8988T (cell line): ENCODE data around the gene RXFP4.

ENCODE experiments used
- DNase-seq: peaks from one replicate; pipeline ENCODE4 v3.0.0; 2011

RXFP4 gene

GRCh38 chr1:155931332-155932038 is 10.0 kb upstream of the RXFP4 start:
- no peak for DNase-seq

- no peak for DNase-seq
Measured at GRCh38 chr1:155932081-155932480, 9.4 kb upstream of the RXFP4 start.

GRCh38 chr1:155932487-155932886 is 9.0 kb upstream of the RXFP4 start:
- DNase-seq = no peak

GRCh38 chr1:155933591-155934096 is 7.8 kb upstream of the RXFP4 start:
- DNase-seq = no peak

- peak; percentile 59 for DNase-seq
Measured at GRCh38 chr1:155934097-155934935, 7.1 kb upstream of the RXFP4 start, which contains the start of gene KHDC4. KHDC4 (minus strand) TSS chr1:155934413; CDS start chr1:155934373, 40 bp downstream.

- DNase-seq = no peak
Measured at GRCh38 chr1:155934936-155935590, 6.4 kb upstream of the RXFP4 start.

- no peak for DNase-seq
Measured at GRCh38 chr1:155938220-155938627, 3.2 kb upstream of the RXFP4 start.

GRCh38 chr1:155940482-155940992 is 901 bp upstream of the RXFP4 start:
- DNase-seq = no peak

GRCh38 chr1:155941845-155942531 is 550 bp downstream of the RXFP4 start:
- DNase-seq = no peak

- DNase-seq = no peak
Measured at GRCh38 chr1:155942578-155943141, 1.2 kb downstream of the RXFP4 start.

GRCh38 chr1:155944444-155944799 is 3.0 kb downstream of the RXFP4 start:
- DNase-seq = no peak

- no peak for DNase-seq
Measured at GRCh38 chr1:155946633-155947219, 5.3 kb downstream of the RXFP4 start.

GRCh38 chr1:155947292-155947691 is 5.9 kb downstream of the RXFP4 start:
- DNase-seq = no peak

- DNase-seq = no peak
Measured at GRCh38 chr1:155947741-155948140, 6.3 kb downstream of the RXFP4 start.

- DNase-seq = no peak
Measured at GRCh38 chr1:155950829-155951228, 9.4 kb downstream of the RXFP4 start.

GRCh38 chr1:155951753-155952504 is 10.5 kb downstream of the RXFP4 start:
- DNase-seq = no peak

- DNase-seq = no peak
Measured at GRCh38 chr1:155952505-155952890, 11.1 kb downstream of the RXFP4 start.

GRCh38 chr1:155954645-155955044 is 13.2 kb downstream of the RXFP4 start:
- DNase-seq = no peak

GRCh38 chr1:155957411-155957915 is 16.0 kb downstream of the RXFP4 start:
- DNase-seq = no peak

GRCh38 chr1:155960081-155960745 is 18.8 kb downstream of the RXFP4 start:
- DNase-seq = no peak
